GM12878 (cell line): ENCODE results near the gene EPHA5. TPM values are rescaled to one million over a fixed set of nuclear protein-coding genes. Genes with fewer than 3 reads are reported as not detected.

Source experiments
- ATAC-seq: fragments of 200-7000 bp; cut with Tn5 transposase; 3 replicates; pipeline ENCODE4 v1.9.1; 2020; ENCODE audit warnings: mild to moderate bottlenecking, moderate library complexity
- BruUV-seq: library from RNA; stranded (reverse); fragments of 400-500 nt; replicated peaks from 2 replicates; lab custom pipeline; 2021; lab: Mats Ljungman, UMichigan
- CTCF ChIA-PET: fragments of 300-600 bp; sonication (Branson Sonifier 250); formaldehyde crosslinking; extraction: SDS; loops from one replicate; lab custom pipeline; 2021; ENCODE audit warnings: inconsistent platforms; lab: Yijun Ruan, JAX
- POLR2A ChIA-PET: fragments of 350-600 bp; formaldehyde crosslinking; extraction: SDS; loops from one replicate; lab custom pipeline; 2021; ENCODE audit warnings: inconsistent platforms; lab: Charles Lee
- RAD21 ChIA-PET: fragments of 300-600 bp; sonication (Branson Sonifier 250); formaldehyde crosslinking; loops from one replicate; lab custom pipeline; 2023; ENCODE audit warnings: antibody characterized with exemption; ENCODE audit not compliant: unreplicated experiment; lab: Charles Lee
- SMC1A ChIA-PET: fragments of 300-600 bp; sonication (Branson Sonifier 250); formaldehyde crosslinking; loops from one replicate; lab custom pipeline; 2023; ENCODE audit not compliant: unreplicated experiment, uncharacterized antibody; lab: Charles Lee
- DNase-seq: peaks from one replicate; pipeline ENCODE4 v3.0.0-alpha.2; 2011; ENCODE audit warnings: low read depth, low spot score
- FAIRE-seq: peaks from 3 replicates; lab custom pipeline; 2011; peaks lifted over from hg19 to GRCh38; lab: Jason Lieb, UNC
- H2AFZ ChIP-seq: 2 replicates; pipeline ENCODE4 v1.6.0; 2011; ENCODE audit warnings: low read depth, low read length, control low read depth; ENCODE audit not compliant: control insufficient read depth
- H3K27ac ChIP-seq: 2 replicates; pipeline ENCODE4 v1.5.1; 2011; ENCODE audit warnings: control low read depth; ENCODE audit not compliant: control insufficient read depth, insufficient read depth
- H3K27me3 ChIP-seq, 2 experiments: replicated peaks in 1 of 2; 2 replicates each; pipeline versions ENCODE4 v1.6.0 to v1.6.1; 2011; ENCODE audit warnings: low read length in 1 of 2; ENCODE audit not compliant: control insufficient read depth in 2 of 2, insufficient read depth in 2 of 2
- H3K36me3 ChIP-seq, 2 experiments: 2 replicates each; pipeline ENCODE4 v1.5.1; 2011; ENCODE audit warnings: low read length in 1 of 2; ENCODE audit not compliant: control insufficient read depth in 2 of 2, insufficient read depth in 2 of 2
- H3K4me1 ChIP-seq: 2 replicates; pipeline ENCODE4 v1.6.1; 2011; ENCODE audit warnings: mild to moderate bottlenecking, low read length, moderate library complexity, mixed read lengths; ENCODE audit not compliant: control insufficient read depth, insufficient read depth
- H3K4me2 ChIP-seq: 2 replicates; pipeline ENCODE4 v1.6.0; 2011; ENCODE audit warnings: control low read depth; ENCODE audit not compliant: control insufficient read depth, insufficient read depth
- H3K4me3 ChIP-seq: fragments of 200-600 bp; sonication (generic); 2 replicates; pipeline ENCODE4 v1.5.1; 2016
- H3K79me2 ChIP-seq: 2 replicates; pipeline ENCODE4 v1.6.0; 2011; ENCODE audit warnings: low read length; ENCODE audit not compliant: control insufficient read depth, insufficient read depth
- H3K9ac ChIP-seq: 2 replicates; pipeline ENCODE4 v1.8.0; 2011; ENCODE audit warnings: low read length, control low read depth, mixed read lengths; ENCODE audit not compliant: control insufficient read depth, insufficient read depth
- H3K9me3 ChIP-seq: replicated peaks from 3 replicates; pipeline ENCODE4 v1.5.1; 2011; ENCODE audit warnings: mild to moderate bottlenecking, low read length; ENCODE audit not compliant: control insufficient read depth, insufficient read depth
- H4K20me1 ChIP-seq: 2 replicates; pipeline ENCODE4 v1.6.0; 2011; ENCODE audit not compliant: control insufficient read depth, insufficient read depth
- BCL11A ChIP-seq: IDR thresholded peaks from 2 replicates; pipeline ENCODE4 v1.6.1; 2011; ENCODE audit warnings: low read depth, low read length
- CBX5 ChIP-seq: sonication (generic); IDR thresholded peaks from 2 replicates; pipeline ENCODE4 v1.6.1; 2016; ENCODE audit warnings: low read depth, moderate library complexity, mild to moderate bottlenecking, inconsistent platforms
- EED ChIP-seq: sonication (generic); IDR thresholded peaks from 2 replicates; pipeline ENCODE4 v1.6.1; 2016; ENCODE audit warnings: antibody characterized with exemption, low read depth
- NR2C2 ChIP-seq: IDR thresholded peaks from 2 replicates; pipeline ENCODE4 v1.6.1; 2011; ENCODE audit warnings: borderline replicate concordance, low read depth; ENCODE audit not compliant: control insufficient read depth, insufficient read length
- PAX5 ChIP-seq: IDR thresholded peaks from 2 replicates; pipeline ENCODE4 v1.6.1; 2011; ENCODE audit warnings: low read depth, low read length, borderline replicate concordance
- POLR2A ChIP-seq: IDR thresholded peaks from 2 replicates; pipeline ENCODE4 v1.6.1; 2011; ENCODE audit warnings: low read depth, mild to moderate bottlenecking, low read length
- POU2F2 ChIP-seq: IDR thresholded peaks from 3 replicates; pipeline ENCODE4 v1.6.1; 2011; ENCODE audit warnings: low read depth, mild to moderate bottlenecking, low read length, borderline replicate concordance
- SMC3 ChIP-seq: IDR thresholded peaks from 2 replicates; pipeline ENCODE4 v1.6.1; 2011; ENCODE audit warnings: low read length, improper control_type of control experiment, borderline replicate concordance
- TCF3 ChIP-seq: IDR thresholded peaks from 2 replicates; pipeline ENCODE4 v1.6.1; 2012; ENCODE audit warnings: low read depth, mild to moderate bottlenecking, low read length, borderline replicate concordance; ENCODE audit not compliant: insufficient read depth
- YY1 ChIP-seq: IDR thresholded peaks from 2 replicates; pipeline ENCODE4 v1.6.1; 2011; ENCODE audit warnings: low read depth, mild to moderate bottlenecking, low read length
- ZBED1 ChIP-seq: IDR thresholded peaks from 2 replicates; pipeline ENCODE4 v1.6.1; 2016; ENCODE audit warnings: borderline replicate concordance
- ZNF217 ChIP-seq: fragments of 450-650 bp; IDR thresholded peaks from 2 replicates; pipeline ENCODE4 v1.6.1; 2017; ENCODE audit warnings: antibody characterized with exemption, mild to moderate bottlenecking
- WGBS: methylation state at CpG from one replicate; pipeline ENCODE4 v1.1.6; 2016; ENCODE audit warnings: low lambda C conversion rate; ENCODE audit not compliant: insufficient replicate concordance, insufficient coverage; ENCODE audit errors: missing lambda C conversion rate; 5-methylcytosine and 5-hydroxymethylcytosine counted together
- in situ Hi-C: fragments of 300-500 bp; cut with MboI; formaldehyde crosslinking; loops from 9 replicates; pipeline ENCODE4 v1.14.3; 2018; ENCODE audit warnings: mixed read lengths
- intact Hi-C: fragments of 100-400 bp; cut with micrococcal nuclease; formaldehyde crosslinking; loops from one replicate; pipeline ENCODE4 v1.14.2; 2022; ENCODE audit not compliant: unreplicated experiment
- polyA plus RNA-seq, 11 experiments: library from polyadenylated mRNA; depleted of rRNA in 4 of 11; unstranded in 6 of 11; stranded (reverse) in 5 of 11; fragments of >200 nt; fragmentation: Nextera tagmentation in 4 of 11; fragmentation: Illumina TruSeq in 1 of 11; extraction: Ambion mirVana in 4 of 11; extraction: Trizol in 1 of 11; gene quantifications; 1 replicate in 1 of 11; 2 replicates in 10 of 11; pipeline versions ENCODE4 v1.2.1 to v1.2.3, GENCODE V29; 2011 to 2016; ENCODE audit warnings: inconsistent platforms in 2 of 11, missing spikeins in 2 of 11, low read depth in 1 of 11
- total RNA-seq, 4 experiments: library from RNA; depleted of rRNA in 3 of 4; stranded (reverse); fragments of >200 nt in 3 of 4; fragmentation: Illumina TruSeq in 1 of 4; extraction: Trizol in 1 of 4; gene quantifications; 2 replicates each; pipeline versions ENCODE4 v1.2.1 to v1.2.3, GENCODE V29; 2013 to 2021
- TF ChIP-seq, protein P1 (sequence below): fragments of 450-650 bp; IDR thresholded peaks from 2 replicates; pipeline ENCODE4 v1.6.1; 2018; ENCODE audit warnings: mild to moderate bottlenecking, low read depth, moderate library complexity; ENCODE audit not compliant: partially characterized antibody
- TF ChIP-seq, protein P2 (sequence below): IDR thresholded peaks from 2 replicates; pipeline ENCODE4 v1.6.1; 2011; ENCODE audit warnings: low read depth, mild to moderate bottlenecking, low read length, moderate library complexity, borderline replicate concordance; ENCODE audit errors: extremely low read depth
- TF ChIP-seq, protein P3 (sequence below): fragments of 450-650 bp; IDR thresholded peaks from 2 replicates; pipeline ENCODE4 v1.6.1; 2018; ENCODE audit warnings: borderline replicate concordance, mild to moderate bottlenecking; ENCODE audit not compliant: partially characterized antibody
- TF ChIP-seq, protein P4 (sequence below): fragments of 450-650 bp; IDR thresholded peaks from 2 replicates; pipeline ENCODE4 v1.6.1; 2016; ENCODE audit warnings: mild to moderate bottlenecking

EPHA5 gene
- total and polyA plus RNA-seq, 10 of the 15 experiments (the other 5 are each of a cell fraction or from before 2014, with no cell fraction given) = not detected

DNA sequence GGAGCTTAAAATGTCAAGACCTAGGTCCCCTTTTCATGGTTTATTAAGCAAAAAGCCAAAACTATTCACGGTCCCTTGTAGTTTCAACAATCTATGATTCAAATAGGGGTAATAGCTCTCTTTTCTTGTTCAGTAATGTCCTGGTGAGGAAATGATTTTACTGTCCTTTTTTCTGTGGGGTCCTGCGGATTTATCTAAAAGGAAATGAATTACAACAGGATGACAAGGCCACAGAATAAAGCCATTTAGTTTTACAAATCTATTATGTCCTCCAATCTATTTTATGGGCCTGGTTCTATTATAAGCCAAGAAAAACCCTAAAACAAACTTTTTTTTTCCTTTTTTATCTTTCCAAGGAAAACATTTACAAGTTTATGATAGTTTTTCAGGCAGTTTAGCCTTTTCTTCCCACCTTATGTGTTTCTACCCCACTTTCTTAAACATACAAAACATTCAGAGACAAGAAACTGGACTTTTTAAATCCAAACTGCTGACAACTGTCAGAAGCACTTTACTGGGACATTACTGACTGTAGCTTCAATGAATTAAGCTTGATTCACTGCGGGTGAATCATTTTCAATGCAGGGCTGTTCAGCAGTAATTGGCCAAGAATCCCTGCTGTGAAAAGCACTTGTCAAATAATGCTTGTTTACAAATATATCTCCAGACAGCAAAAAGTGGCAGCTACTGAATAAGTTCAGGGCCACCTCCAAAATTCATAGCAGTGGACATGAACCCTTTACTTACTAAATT, 4.3 kb downstream of the EPHA5 start:
- no peak for DNase-seq
- peaks cover 0 to 9% of the 10 kb centered on the region in 2 experiments; a peak in 2 of 4 replicates for H3K27me3 ChIP-seq
- intact Hi-C loops = no loop called here
- no peaks in the 10 kb centered on the region for H3K4me1 ChIP-seq
- ChIA-PET RAD21 (no interaction called here), POLR2A (no interaction called here), SMC1A (interaction anchor here (1.4 kb wide), 1 partner anchor 9 kb away, joined by 4 read pairs; no protein-coding TSS in a partner anchor), CTCF (no interaction called here)
- no peaks in the 10 kb centered on the region for H3K79me2 ChIP-seq
- no TSS peak for BruUV-seq
- H3K9me3 ChIP-seq = no peaks in the 10 kb centered on the region
- in situ Hi-C loops = no loop called here
- H3K9ac ChIP-seq = no peak overlapping the region
- 40% methylated on average over 3 of the region's 3 CpGs for WGBS
- no peak overlapping the region for H3K4me2 ChIP-seq
- no peak overlapping the region for H3K27ac ChIP-seq
- no peak for ATAC-seq
- no peaks in the 10 kb centered on the region for H3K36me3 ChIP-seq
- no peak overlapping the region for H2AFZ ChIP-seq
- TF ChIP-seq ZNF217 (no peak), TCF3 (no peak), PAX5 (no peak), NR2C2 (no peak), ZBED1 (no peak), POLR2A (no peak), CBX5 (no peak), EED (no peak), SMC3 (no peak), POU2F2 (no peak), YY1 (no peak), BCL11A (no peak)
- TF ChIP-seq, protein P1, sequence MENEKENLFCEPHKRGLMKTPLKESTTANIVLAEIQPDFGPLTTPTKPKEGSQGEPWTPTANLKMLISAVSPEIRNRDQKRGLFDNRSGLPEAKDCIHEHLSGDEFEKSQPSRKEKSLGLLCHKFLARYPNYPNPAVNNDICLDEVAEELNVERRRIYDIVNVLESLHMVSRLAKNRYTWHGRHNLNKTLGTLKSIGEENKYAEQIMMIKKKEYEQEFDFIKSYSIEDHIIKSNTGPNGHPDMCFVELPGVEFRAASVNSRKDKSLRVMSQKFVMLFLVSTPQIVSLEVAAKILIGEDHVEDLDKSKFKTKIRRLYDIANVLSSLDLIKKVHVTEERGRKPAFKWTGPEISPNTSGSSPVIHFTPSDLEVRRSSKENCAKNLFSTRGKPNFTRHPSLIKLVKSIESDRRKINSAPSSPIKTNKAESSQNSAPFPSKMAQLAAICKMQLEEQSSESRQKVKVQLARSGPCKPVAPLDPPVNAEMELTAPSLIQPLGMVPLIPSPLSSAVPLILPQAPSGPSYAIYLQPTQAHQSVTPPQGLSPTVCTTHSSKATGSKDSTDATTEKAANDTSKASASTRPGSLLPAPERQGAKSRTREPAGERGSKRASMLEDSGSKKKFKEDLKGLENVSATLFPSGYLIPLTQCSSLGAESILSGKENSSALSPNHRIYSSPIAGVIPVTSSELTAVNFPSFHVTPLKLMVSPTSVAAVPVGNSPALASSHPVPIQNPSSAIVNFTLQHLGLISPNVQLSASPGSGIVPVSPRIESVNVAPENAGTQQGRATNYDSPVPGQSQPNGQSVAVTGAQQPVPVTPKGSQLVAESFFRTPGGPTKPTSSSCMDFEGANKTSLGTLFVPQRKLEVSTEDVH = no peak
- TF ChIP-seq, protein P2, sequence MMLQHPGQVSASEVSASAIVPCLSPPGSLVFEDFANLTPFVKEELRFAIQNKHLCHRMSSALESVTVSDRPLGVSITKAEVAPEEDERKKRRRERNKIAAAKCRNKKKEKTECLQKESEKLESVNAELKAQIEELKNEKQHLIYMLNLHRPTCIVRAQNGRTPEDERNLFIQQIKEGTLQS = no peak
- TF ChIP-seq, protein P3, sequence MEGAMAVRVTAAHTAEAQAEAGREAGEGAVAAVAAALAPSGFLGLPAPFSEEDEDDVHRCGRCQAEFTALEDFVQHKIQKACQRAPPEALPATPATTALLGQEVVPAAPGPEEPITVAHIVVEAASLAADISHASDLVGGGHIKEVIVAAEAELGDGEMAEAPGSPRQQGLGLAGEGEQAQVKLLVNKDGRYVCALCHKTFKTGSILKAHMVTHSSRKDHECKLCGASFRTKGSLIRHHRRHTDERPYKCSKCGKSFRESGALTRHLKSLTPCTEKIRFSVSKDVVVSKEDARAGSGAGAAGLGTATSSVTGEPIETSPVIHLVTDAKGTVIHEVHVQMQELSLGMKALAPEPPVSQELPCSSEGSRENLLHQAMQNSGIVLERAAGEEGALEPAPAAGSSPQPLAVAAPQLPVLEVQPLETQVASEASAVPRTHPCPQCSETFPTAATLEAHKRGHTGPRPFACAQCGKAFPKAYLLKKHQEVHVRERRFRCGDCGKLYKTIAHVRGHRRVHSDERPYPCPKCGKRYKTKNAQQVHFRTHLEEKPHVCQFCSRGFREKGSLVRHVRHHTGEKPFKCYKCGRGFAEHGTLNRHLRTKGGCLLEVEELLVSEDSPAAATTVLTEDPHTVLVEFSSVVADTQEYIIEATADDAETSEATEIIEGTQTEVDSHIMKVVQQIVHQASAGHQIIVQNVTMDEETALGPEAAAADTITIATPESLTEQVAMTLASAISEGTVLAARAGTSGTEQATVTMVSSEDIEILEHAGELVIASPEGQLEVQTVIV = no peak
- TF ChIP-seq, protein P4, sequence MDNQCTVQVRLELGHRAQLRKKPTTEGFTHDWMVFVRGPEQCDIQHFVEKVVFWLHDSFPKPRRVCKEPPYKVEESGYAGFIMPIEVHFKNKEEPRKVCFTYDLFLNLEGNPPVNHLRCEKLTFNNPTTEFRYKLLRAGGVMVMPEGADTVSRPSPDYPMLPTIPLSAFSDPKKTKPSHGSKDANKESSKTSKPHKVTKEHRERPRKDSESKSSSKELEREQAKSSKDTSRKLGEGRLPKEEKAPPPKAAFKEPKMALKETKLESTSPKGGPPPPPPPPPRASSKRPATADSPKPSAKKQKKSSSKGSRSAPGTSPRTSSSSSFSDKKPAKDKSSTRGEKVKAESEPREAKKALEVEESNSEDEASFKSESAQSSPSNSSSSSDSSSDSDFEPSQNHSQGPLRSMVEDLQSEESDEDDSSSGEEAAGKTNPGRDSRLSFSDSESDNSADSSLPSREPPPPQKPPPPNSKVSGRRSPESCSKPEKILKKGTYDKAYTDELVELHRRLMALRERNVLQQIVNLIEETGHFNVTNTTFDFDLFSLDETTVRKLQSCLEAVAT = no peak
- no peak for FAIRE-seq
- H3K4me3 ChIP-seq = no peak overlapping the region
- no peaks in the 10 kb centered on the region for H4K20me1 ChIP-seq
